Activated naive CD8-positive, alpha-beta T cell treated with anti-CD3 and anti-CD28 coated beads for 36 hours (primary cell): ENCODE measurements around the gene OR6F1. TPM values are rescaled to one million over a fixed set of nuclear protein-coding genes. Genes with fewer than 3 reads are reported as not detected.

ENCODE experiments used
- DNase-seq: peaks from one replicate; pipeline ENCODE4 v3.0.0; 2021
- H3K27ac Mint-ChIP-seq: one replicate; pipeline ENCODE4 v1.8.0; 2022; ENCODE audit warnings: mild to moderate bottlenecking, moderate library complexity, mixed read lengths
- H3K27me3 Mint-ChIP-seq: one replicate; pipeline ENCODE4 v1.8.0; 2022; ENCODE audit warnings: mild to moderate bottlenecking, mixed read lengths
- H3K36me3 Mint-ChIP-seq: one replicate; pipeline ENCODE4 v1.8.0; 2021; ENCODE audit warnings: mild to moderate bottlenecking, mixed read lengths
- H3K4me1 Mint-ChIP-seq: one replicate; pipeline ENCODE4 v1.8.0; 2021; ENCODE audit warnings: mixed read lengths
- H3K4me3 Mint-ChIP-seq: one replicate; pipeline ENCODE4 v1.8.0; 2022; ENCODE audit warnings: mild to moderate bottlenecking, moderate library complexity, mixed read lengths
- H3K9me3 Mint-ChIP-seq: one replicate; pipeline ENCODE4 v1.8.0; 2022; ENCODE audit warnings: mixed read lengths
- total RNA-seq, 2 experiments: library from RNA; stranded (reverse); gene quantifications; one replicate each; pipeline ENCODE4 v1.2.3, GENCODE V29; 2021

Gene OR6F1
- total RNA-seq, 2 experiments from 2014 or later, result not detected

DNA sequence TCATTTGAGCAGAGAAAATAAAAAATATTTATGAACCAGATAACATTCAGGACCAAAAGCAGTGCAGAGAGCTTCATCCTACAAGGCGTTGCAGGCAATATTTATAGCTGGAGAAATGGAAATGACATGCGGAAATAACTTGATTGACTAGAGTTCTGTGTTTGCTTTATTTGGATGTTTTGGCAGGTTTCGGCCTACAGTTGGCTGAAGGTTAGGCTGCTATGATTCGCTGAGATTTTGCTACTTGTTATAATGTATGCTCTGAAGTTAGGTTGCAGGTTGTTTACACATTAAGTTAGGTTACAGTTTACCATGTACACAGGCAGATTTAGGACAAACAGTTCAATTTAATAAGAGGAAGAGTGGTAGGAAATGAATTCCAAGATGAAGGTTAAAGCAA, 36.3 kb downstream of the OR6F1 start:
- Mint-ChIP-seq H3K36me3 (no peaks in the 10 kb centered on the region), H3K4me3 (no peak overlapping the region), H3K27me3 (peaks cover 3% of the 10 kb centered on the region), H3K4me1 (no peaks in the 10 kb centered on the region), H3K27ac (no peak overlapping the region), H3K9me3 (no peaks in the 10 kb centered on the region)
- no peak for DNase-seq

- H3K9me3 Mint-ChIP-seq, result no peaks in the 10 kb centered on the region
- no peak for DNase-seq
- no peak within 1 kb of the TSS for H3K27ac Mint-ChIP-seq
- no peaks in the 10 kb centered on the region for H3K4me1 Mint-ChIP-seq
- no peak within 1 kb of the TSS for H3K4me3 Mint-ChIP-seq
- H3K36me3 Mint-ChIP-seq, result no peaks in the 10 kb centered on the region
- peaks cover 3% of the 10 kb centered on the region for H3K27me3 Mint-ChIP-seq
Measured at GRCh38 chr1:247679639-247680038, 36.8 kb downstream of the OR6F1 start, which contains the start of gene OR13G1. OR13G1 (minus strand) TSS chr1:247679739; CDS start chr1:247673041, 6,698 bp downstream.

DNA sequence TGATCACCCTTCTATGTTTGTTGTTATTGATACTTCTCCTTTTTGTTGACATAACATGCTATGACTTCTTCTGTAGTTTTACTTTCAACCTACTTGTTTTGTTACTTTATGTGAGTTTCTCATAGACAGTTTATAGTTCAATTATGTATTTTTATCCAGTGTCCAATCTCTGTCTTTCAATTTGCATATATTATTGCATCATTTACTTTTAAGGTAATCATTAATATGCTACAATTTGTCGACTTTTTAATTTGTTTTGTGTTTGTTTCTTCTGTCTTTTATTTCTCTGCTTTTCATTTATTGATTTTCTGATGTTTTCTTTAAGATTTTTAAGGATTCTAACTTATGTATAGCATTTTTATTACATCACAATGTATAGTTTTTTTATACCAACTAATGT, 47.2 kb downstream of the OR6F1 start:
- H3K9me3 Mint-ChIP-seq, result peaks cover 6% of the 10 kb centered on the region
- H3K36me3 Mint-ChIP-seq, result no peaks in the 10 kb centered on the region
- no peaks in the 10 kb centered on the region for H3K27me3 Mint-ChIP-seq
- H3K4me3 Mint-ChIP-seq, result no peak overlapping the region
- H3K4me1 Mint-ChIP-seq, result no peaks in the 10 kb centered on the region
- DNase-seq, result no peak
- H3K27ac Mint-ChIP-seq, result no peak overlapping the region

Other genes with a start within 250 kb of the OR6F1 start
- under 1 TPM in 1 of 2 experiments, not detected in 1; 0.04 TPM for gene OR2C3, start 180.2 kb downstream of the OR6F1 start, total RNA-seq
- gene GCSAML, start 167.5 kb downstream of the OR6F1 start, total RNA-seq, result 1 to 10 TPM; 3.1 to 3.5 TPM
- gene OR2G2, start 128.3 kb downstream of the OR6F1 start, total RNA-seq, result not detected
- not detected for gene OR2G3, start 111.1 kb downstream of the OR6F1 start, total RNA-seq
- not detected for gene OR13G1, start 36.9 kb downstream of the OR6F1 start, total RNA-seq
- gene OR14K1, start 22.0 kb upstream of the OR6F1 start, total RNA-seq, result not detected
- not detected for gene OR14A2, start 31.5 kb upstream of the OR6F1 start, total RNA-seq
- not detected for gene OR1C1, start 43.9 kb upstream of the OR6F1 start, total RNA-seq
- gene OR14A16, start 107.5 kb upstream of the OR6F1 start, total RNA-seq, result not detected
- not detected for gene OR11L1, start 125.2 kb upstream of the OR6F1 start, total RNA-seq
- gene TRIM58, start 140.5 kb upstream of the OR6F1 start, total RNA-seq, result under 1 TPM; 0.06 to 0.08 TPM
- not detected for gene OR2W3, start 178.9 kb upstream of the OR6F1 start, total RNA-seq
- gene OR2T8, start 203.6 kb upstream of the OR6F1 start, total RNA-seq, result not detected
- gene OR2AJ1, start 208.2 kb upstream of the OR6F1 start, total RNA-seq, result not detected
- gene OR2L8, start 232.2 kb upstream of the OR6F1 start, total RNA-seq, result not detected
- not detected for gene OR2AK2, start 248.6 kb upstream of the OR6F1 start, total RNA-seq